B cell (primary cell): Measurements from ENCODE around the gene USP22. TPM values are rescaled to one million over a fixed set of nuclear protein-coding genes. Genes with fewer than 3 reads are reported as not detected.

Experiments used
- ATAC-seq: fragments of 200-7000 bp; cut with Tn5 transposase; one replicate; pipeline ENCODE4 v1.10.0; 2021; ENCODE audit warnings: low read depth, mild to moderate bottlenecking, moderate number of reproducible peaks, moderate library complexity
- CTCF ChIA-PET: fragments of 350-600 bp; sonication (Branson Sonifier 250); formaldehyde crosslinking; loops from one replicate; lab custom pipeline; 2021; ENCODE audit warnings: antibody characterized with exemption, inconsistent platforms; lab: Charles Lee
- POLR2A ChIA-PET: fragments of 350-600 bp; sonication (Branson Sonifier 250); formaldehyde crosslinking; loops from one replicate; lab custom pipeline; 2021; ENCODE audit warnings: antibody characterized with exemption; lab: Charles Lee
- DNase-seq: peaks from one replicate; pipeline ENCODE4 v3.0.0; 2013
- H2AFZ ChIP-seq: 2 replicates; pipeline ENCODE4 v1.6.1; 2012; ENCODE audit warnings: mild to moderate bottlenecking, low read depth, low read length; ENCODE audit not compliant: insufficient read depth, poor library complexity, severe bottlenecking
- H3K27ac ChIP-seq, 2 donors: 1 replicate in 1 of 2; 2 replicates in 1 of 2; pipeline ENCODE4 v1.5.1; 2012 to 2013; ENCODE audit warnings: low read length in 2 of 2, mild to moderate bottlenecking in 2 of 2, moderate library complexity in 1 of 2
- H3K27me3 ChIP-seq, 4 experiments: fragments of 200-600 bp in 1 of 4; sonication (generic) in 1 of 4; replicated peaks in 1 of 4; 1 replicate in 2 of 4; 2 replicates in 2 of 4; pipeline versions ENCODE4 v1.6.1 to v1.7.0; 2013 to 2016; ENCODE audit warnings: low read length in 3 of 4, mild to moderate bottlenecking in 2 of 4, mixed read lengths in 1 of 4, moderate library complexity in 1 of 4; ENCODE audit not compliant: insufficient read depth in 4 of 4, control insufficient read depth in 3 of 4; ENCODE audit errors: control extremely low read depth in 1 of 4
- H3K36me3 ChIP-seq, 2 experiments: replicated peaks in 1 of 2; 1 replicate in 1 of 2; 2 replicates in 1 of 2; pipeline versions ENCODE4 v1.6.1 to v1.7.1; 2013; ENCODE audit warnings: low read length in 1 of 2; ENCODE audit not compliant: insufficient read depth in 2 of 2, control insufficient read depth in 1 of 2; ENCODE audit errors: control extremely low read depth in 1 of 2, extremely low read depth in 1 of 2
- H3K4me1 ChIP-seq, 2 donors: fragments of 200-600 bp in 1 of 2; sonication (generic) in 1 of 2; 1 replicate in 1 of 2; 2 replicates in 1 of 2; pipeline versions ENCODE4 v1.5.1 to v1.6.1; 2013 to 2017; ENCODE audit warnings: low read length in 2 of 2; ENCODE audit not compliant: control insufficient read depth in 2 of 2, insufficient read depth in 2 of 2
- H3K4me2 ChIP-seq: replicated peaks from 2 replicates; pipeline ENCODE3; 2012; ENCODE audit warnings: mild to moderate bottlenecking, low read depth, low read length; ENCODE audit not compliant: poor library complexity, severe bottlenecking
- H3K4me3 ChIP-seq, 5 experiments: fragments of 200-600 bp in 1 of 5; sonication (generic) in 1 of 5; 1 replicate in 3 of 5; 2 replicates in 2 of 5; pipeline versions ENCODE4 v1.5.1 to v1.7.0; 2011 to 2016; ENCODE audit warnings: low read length in 4 of 5, mild to moderate bottlenecking in 4 of 5, low read depth in 2 of 5, control low read depth in 1 of 5, moderate library complexity in 1 of 5; ENCODE audit not compliant: insufficient read depth in 1 of 5; ENCODE audit errors: control extremely low read depth in 1 of 5, extremely low read depth in 1 of 5
- H3K79me2 ChIP-seq: fragments of 200-600 bp; sonication (generic); one replicate; pipeline ENCODE4 v1.6.0; 2016; ENCODE audit warnings: low read length; ENCODE audit not compliant: control insufficient read depth, insufficient read depth
- H3K9ac ChIP-seq: fragments of 200-600 bp; sonication (generic); 2 replicates; pipeline ENCODE4 v1.6.1; 2017; ENCODE audit warnings: mild to moderate bottlenecking, low read length, moderate library complexity
- H3K9me3 ChIP-seq, 3 donors: one replicate each; pipeline versions ENCODE4 v1.6.1 to v1.7.1; 2013; ENCODE audit warnings: low read length in 2 of 3; ENCODE audit not compliant: control insufficient read depth in 2 of 3, insufficient read depth in 1 of 3; ENCODE audit errors: control extremely low read depth in 1 of 3
- H4K20me1 ChIP-seq: 2 replicates; pipeline ENCODE4 v1.6.0; 2012; ENCODE audit warnings: mild to moderate bottlenecking, low read length; ENCODE audit not compliant: insufficient read depth, control insufficient read depth, poor library complexity, severe bottlenecking
- H3K27ac Mint-ChIP-seq: one replicate; pipeline ENCODE4 v1.8.0; 2021; ENCODE audit warnings: mixed read lengths
- H3K27me3 Mint-ChIP-seq: one replicate; pipeline ENCODE4 v1.8.0; 2021; ENCODE audit warnings: mixed read lengths
- H3K4me1 Mint-ChIP-seq: one replicate; pipeline ENCODE4 v1.8.0; 2021; ENCODE audit warnings: mixed read lengths
- H3K4me3 Mint-ChIP-seq: one replicate; pipeline ENCODE4 v1.8.0; 2021; ENCODE audit warnings: mixed read lengths
- H3K9me3 Mint-ChIP-seq: one replicate; pipeline ENCODE4 v1.8.0; 2022; ENCODE audit warnings: mixed read lengths; ENCODE audit not compliant: insufficient read depth
- CTCF ChIP-seq: fragments of 200-600 bp; IDR thresholded peaks from one replicate; pipeline ENCODE4 v1.8.0; 2022; ENCODE audit warnings: antibody characterized with exemption, mild to moderate bottlenecking
- EZH2 ChIP-seq: IDR thresholded peaks from 2 replicates; pipeline ENCODE4 v1.6.1; 2012; ENCODE audit warnings: borderline replicate concordance, low read depth, mild to moderate bottlenecking, moderate library complexity, low read length; ENCODE audit not compliant: insufficient read depth, poor library complexity, severe bottlenecking
- WGBS: methylation state at CpG from one replicate; pipeline ENCODE4 v1.1.5; 2013; ENCODE audit warnings: missing lambda C conversion rate; ENCODE audit not compliant: insufficient coverage; 5-methylcytosine and 5-hydroxymethylcytosine counted together
- intact Hi-C: fragments of 100-400 bp; cut with micrococcal nuclease; formaldehyde crosslinking; loops from one replicate; pipeline ENCODE4 v1.10.0; 2022
- polyA plus RNA-seq: library from polyadenylated mRNA; depleted of rRNA; stranded (reverse); fragments of >200 nt; gene quantifications from 2 replicates; pipeline ENCODE4 v1.2.3, GENCODE V29; 2012
- total RNA-seq, 2 donors: library from RNA; stranded (reverse); fragments of 120-200 nt in 1 of 2; gene quantifications; 1 replicate in 1 of 2; 2 replicates in 1 of 2; pipeline versions ENCODE4 v1.2.3 to v1.2.4, GENCODE V29; 2013 to 2022

Gene USP22
- total and polyA plus RNA-seq, 2 donors (not counting 1 experiment from before 2014, with no cell fraction given) = 74.3 to 167 TPM

- 85% methylated on average over 3 of the region's 3 CpGs for WGBS
- H3K27ac Mint-ChIP-seq = no peak overlapping the region
- DNase-seq = no peak
- peaks cover 0 to 4% of the 10 kb centered on the region in 2 experiments for H3K36me3 ChIP-seq
- H3K4me1 Mint-ChIP-seq = no peaks in the 10 kb centered on the region
- no peaks in the 10 kb centered on the region for H4K20me1 ChIP-seq
- ChIA-PET POLR2A (no interaction called here), CTCF (interaction anchor here (0.9 kb wide), 1 partner anchor 10 kb away, joined by 5 read pairs; no protein-coding TSS in a partner anchor)
- no peak overlapping the region for H2AFZ ChIP-seq
- no peak overlapping the region for H3K4me2 ChIP-seq
- H3K4me3 ChIP-seq = no peak overlapping the region
- H3K9me3 ChIP-seq = peaks cover 0 to 4% (median 0%) of the 10 kb centered on the region in 3 donors
- intact Hi-C loops = no loop called here
- H3K27me3 ChIP-seq = no peaks in the 10 kb centered on the region
- H3K27me3 Mint-ChIP-seq = no peaks in the 10 kb centered on the region
- H3K9ac ChIP-seq = no peak overlapping the region
- no peak for ATAC-seq
- no peak for TF ChIP-seq EZH2
- no peak for TF ChIP-seq CTCF
- no peaks in the 10 kb centered on the region for H3K4me1 ChIP-seq
- H3K4me3 Mint-ChIP-seq = no peak overlapping the region
- H3K9me3 Mint-ChIP-seq = no peaks in the 10 kb centered on the region
- H3K79me2 ChIP-seq = no peaks in the 10 kb centered on the region
- H3K27ac ChIP-seq = no peak overlapping the region
Observed at GRCh38 chr17:20983359-20983637, 59.5 kb downstream of the USP22 start.

- CTCF ChIA-PET = interaction anchor here (0.9 kb wide), 1 partner anchor 11 kb away, joined by 5 read pairs; no protein-coding TSS in a partner anchor
- Histone ChIP-seq H3K4me2 (no peak overlapping the region), H2AFZ (no peak overlapping the region), H3K79me2 (no peaks in the 10 kb centered on the region), H4K20me1 (no peaks in the 10 kb centered on the region), H3K9ac (no peak overlapping the region), H3K36me3 (peaks cover 0 to 4% of the 10 kb centered on the region in 2 experiments), H3K4me3 (no peak overlapping the region), H3K9me3 (peaks cover 0 to 4% (median 0%) of the 10 kb centered on the region in 3 donors), H3K27ac (no peak overlapping the region), H3K27me3 (no peaks in the 10 kb centered on the region), H3K4me1 (peaks cover 0 to under 1% of the 10 kb centered on the region in 2 donors)
- TF ChIP-seq EZH2 (no peak), CTCF (no peak)
- DNase-seq (no peak), ATAC-seq (no peak)
- 96% methylated on average over 7 of the region's 17 CpGs for WGBS
- H3K9me3 Mint-ChIP-seq = no peaks in the 10 kb centered on the region
- no peak overlapping the region for H3K27ac Mint-ChIP-seq
- H3K4me1 Mint-ChIP-seq = peaks cover 2% of the 10 kb centered on the region
- POLR2A ChIA-PET = no interaction called here
- intact Hi-C loops = no loop called here
- no peaks in the 10 kb centered on the region for H3K27me3 Mint-ChIP-seq
- H3K4me3 Mint-ChIP-seq = no peak overlapping the region
Observed at GRCh38 chr17:20982589-20983358, 60.0 kb downstream of the USP22 start.
